ENCODE measurements around the gene ZBTB46. TPM values are rescaled to one million over a fixed set of nuclear protein-coding genes. Genes with fewer than 3 reads are reported as not detected.

ZBTB46 gene
- total and polyA plus RNA-seq, 10 donors = 3.6 to 76.5 (median 32.1) TPM

- H3K36me3 ChIP-seq = peaks cover 0 to 84% (median 31%) of the 10 kb centered on the region in 6 donors
- intact Hi-C loops (cut with DNase I; ENCODE audit: low total_unique reads) = no loop called here
- H3K4me1 ChIP-seq = peaks cover 7 to 72% (median 46%) of the 10 kb centered on the region in 6 donors
- no peak overlapping the region for H3K4me3 ChIP-seq
- 82 to 95% (median 92%) methylated on average over 20 to 26 of the region's 26 CpGs for WGBS, 5 donors
- no peak for DNase-seq
- no peak overlapping the region for H3K27ac ChIP-seq
- no peaks in the 10 kb centered on the region for H3K27me3 ChIP-seq (replicated peaks in 1 of 7)
- TF ChIP-seq CTCF (IDR thresholded peaks at IDR 0.05 in 8 of 11, conservative IDR thresholded peaks at IDR 0.05 in 3 of 11) = no peak
- TF ChIP-seq POLR2AphosphoS5 (IDR thresholded peaks at IDR 0.05) = peak in 1 of 3 donors; percentile 13
- no peak for TF ChIP-seq POLR2A (IDR thresholded peaks at IDR 0.05)
- H3K9me3 ChIP-seq = no peaks in the 10 kb centered on the region
Observed at GRCh38 chr20:63745961-63746731, 84.9 kb downstream of the ZBTB46 start.

GRCh38 chr20:63745424-63745805, 85.6 kb downstream of the ZBTB46 start:
- Histone ChIP-seq H3K27me3 (replicated peaks in 1 of 7) (no peaks in the 10 kb centered on the region), H3K27ac (peak overlapping the region in 1 of 8 donors; percentile 45), H3K4me1 (peaks cover 15 to 72% (median 46%) of the 10 kb centered on the region in 6 donors), H3K4me3 (no peak overlapping the region), H3K36me3 (peaks cover 0 to 76% (median 31%) of the 10 kb centered on the region in 6 donors), H3K9me3 (no peaks in the 10 kb centered on the region)
- DNase-seq = no peak
- WGBS, 5 donors = 85 to 90% (median 88%) methylated on average over 15 of the region's 15 CpGs
- intact Hi-C loops (cut with DNase I; ENCODE audit: low total_unique reads) = no loop called here
- peak in 1 of 3 donors; percentile 4 for TF ChIP-seq POLR2AphosphoS5 (IDR thresholded peaks at IDR 0.05)
- no peak for TF ChIP-seq POLR2A (IDR thresholded peaks at IDR 0.05)

DNA sequence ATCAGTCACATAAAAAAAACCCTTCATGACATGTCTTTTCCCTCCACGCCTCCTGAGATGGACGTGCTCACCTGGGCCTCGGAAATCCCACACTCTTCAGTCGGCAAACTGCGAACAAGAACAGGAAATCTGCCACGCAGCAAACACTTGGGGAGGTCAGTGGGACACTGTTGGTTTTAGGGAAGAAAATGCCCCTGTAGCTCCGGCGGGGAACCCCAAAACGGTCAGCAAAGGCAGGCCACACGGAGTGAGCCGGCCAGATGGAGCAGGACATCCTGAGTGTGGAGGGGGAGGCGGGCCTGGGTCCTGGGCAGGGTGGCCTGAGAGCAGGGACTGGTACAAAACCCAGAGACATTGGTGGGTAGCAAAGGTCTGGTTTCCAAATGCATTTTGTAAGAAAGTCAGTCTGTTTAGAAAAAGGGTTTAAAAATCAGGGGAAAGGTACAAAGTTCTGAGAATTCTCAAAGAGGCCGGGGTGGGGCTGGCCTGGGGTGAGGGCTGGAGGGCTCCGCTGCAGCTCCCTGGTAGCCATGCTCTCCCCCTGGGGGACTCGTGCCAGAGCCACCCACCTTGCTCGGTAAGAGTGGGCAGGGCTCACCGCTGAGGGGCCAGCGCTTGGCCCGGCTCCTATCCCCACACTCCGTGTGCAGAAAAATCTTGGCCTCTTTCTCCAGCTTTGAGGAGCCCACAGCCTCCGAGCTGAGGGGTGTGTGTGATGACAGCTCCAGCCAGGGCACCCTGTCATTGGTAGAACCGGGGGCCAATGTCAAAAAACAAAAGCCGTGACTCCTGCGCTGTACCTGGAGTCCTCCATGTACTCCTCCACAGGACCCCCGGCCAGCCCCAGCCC, 86.3 kb downstream of the ZBTB46 start:
- intact Hi-C loops (cut with DNase I; ENCODE audit: low total_unique reads) = no loop called here

More for the DNA sequence above, 86.3 kb downstream of the ZBTB46 start:
- no peak overlapping the region for H3K4me3 ChIP-seq
- peaks cover 0 to 70% (median 31%) of the 10 kb centered on the region in 6 donors for H3K36me3 ChIP-seq
- H3K27me3 ChIP-seq (replicated peaks in 1 of 7) = no peaks in the 10 kb centered on the region
- 72 to 88% (median 82%) methylated on average over 25 of the region's 25 CpGs for WGBS, 5 donors
- H3K9me3 ChIP-seq = no peaks in the 10 kb centered on the region
- peaks cover 15 to 68% (median 43%) of the 10 kb centered on the region in 6 donors for H3K4me1 ChIP-seq
- peak in 2 of 3 donors; percentile 32 to 44 for TF ChIP-seq POLR2AphosphoS5 (IDR thresholded peaks at IDR 0.05)
- TF ChIP-seq CTCF (IDR thresholded peaks at IDR 0.05 in 8 of 11, conservative IDR thresholded peaks at IDR 0.05 in 3 of 11) = no peak
- no peak for TF ChIP-seq POLR2A (IDR thresholded peaks at IDR 0.05)
- peak; percentile 75 for DNase-seq
- peak overlapping the region in 4 of 8 donors; percentile 10 to 90 (median 29) for H3K27ac ChIP-seq

Data from spleen (tissue), 11 donors.